OCI-LY7 (cell line): ENCODE measurements around the gene TBC1D10B.

ENCODE experiments used
- CTCF ChIP-seq: fragments of 200-600 bp; sonication (generic); conservative IDR thresholded peaks from 2 replicates; pipeline ENCODE4 v1.5.1; 2014; ENCODE audit warnings: mild to moderate bottlenecking, antibody characterized with exemption, low read length, moderate library complexity, mixed read lengths
- EZH2phosphoT487 ChIP-seq: fragments of 200-600 bp; sonication (generic); IDR thresholded peaks from 2 replicates; pipeline ENCODE4 v1.6.1; 2018; ENCODE audit warnings: low read depth, borderline replicate concordance, mild to moderate bottlenecking, mixed run types, antibody characterized with exemption, low read length, moderate library complexity, mixed read lengths

GRCh38 chr16:30397056-30397455, 26.8 kb upstream of the TBC1D10B start:
- TF ChIP-seq CTCF, result no peak
- TF ChIP-seq EZH2phosphoT487, result no peak
